Measurements from ENCODE around the gene ASIC5. TPM values are rescaled to one million over a fixed set of nuclear protein-coding genes. Genes with fewer than 3 reads are reported as not detected.

The ASIC5 gene
- total RNA-seq, 1 donor from 2014 or later = not detected

- Histone ChIP-seq H3K9me3 (ENCODE audit: insufficient read depth, low read depth, low read length) (no peaks in the 10 kb centered on the region), H3K79me2 (ENCODE audit: insufficient read depth, low read length) (no peaks in the 10 kb centered on the region), H3K4me1 (ENCODE audit: insufficient read depth, low read length) (peaks cover 12% of the 10 kb centered on the region), H3K9ac (ENCODE audit: low read length) (no peak overlapping the region), H4K20me1 (ENCODE audit: insufficient read depth, low read length) (no peaks in the 10 kb centered on the region), H3K36me3 (ENCODE audit: insufficient read depth, low read length) (no peaks in the 10 kb centered on the region), H3K4me2 (ENCODE audit: low read length) (no peak overlapping the region), H3K27ac (ENCODE audit: low read depth, low read length) (no peak overlapping the region), H3K27me3 (ENCODE audit: insufficient read depth, low read length) (no peaks in the 10 kb centered on the region), H3K4me3 (ENCODE audit: insufficient read depth, low read depth, low read length) (no peak overlapping the region), H2AFZ (ENCODE audit: low read depth, low read length) (no peak overlapping the region)
- TF ChIP-seq EZH2 (IDR thresholded peaks at IDR 0.05; ENCODE audit: insufficient read depth, low read length) = no peak
- TF ChIP-seq, protein P1, sequence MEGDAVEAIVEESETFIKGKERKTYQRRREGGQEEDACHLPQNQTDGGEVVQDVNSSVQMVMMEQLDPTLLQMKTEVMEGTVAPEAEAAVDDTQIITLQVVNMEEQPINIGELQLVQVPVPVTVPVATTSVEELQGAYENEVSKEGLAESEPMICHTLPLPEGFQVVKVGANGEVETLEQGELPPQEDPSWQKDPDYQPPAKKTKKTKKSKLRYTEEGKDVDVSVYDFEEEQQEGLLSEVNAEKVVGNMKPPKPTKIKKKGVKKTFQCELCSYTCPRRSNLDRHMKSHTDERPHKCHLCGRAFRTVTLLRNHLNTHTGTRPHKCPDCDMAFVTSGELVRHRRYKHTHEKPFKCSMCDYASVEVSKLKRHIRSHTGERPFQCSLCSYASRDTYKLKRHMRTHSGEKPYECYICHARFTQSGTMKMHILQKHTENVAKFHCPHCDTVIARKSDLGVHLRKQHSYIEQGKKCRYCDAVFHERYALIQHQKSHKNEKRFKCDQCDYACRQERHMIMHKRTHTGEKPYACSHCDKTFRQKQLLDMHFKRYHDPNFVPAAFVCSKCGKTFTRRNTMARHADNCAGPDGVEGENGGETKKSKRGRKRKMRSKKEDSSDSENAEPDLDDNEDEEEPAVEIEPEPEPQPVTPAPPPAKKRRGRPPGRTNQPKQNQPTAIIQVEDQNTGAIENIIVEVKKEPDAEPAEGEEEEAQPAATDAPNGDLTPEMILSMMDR (IDR thresholded peaks at IDR 0.05; ENCODE audit: insufficient read depth, low read depth, low read length) = no peak
- Mint-ChIP-seq H3K4me3 (ENCODE audit: unreplicated experiment) (no peak overlapping the region), H3K27ac (ENCODE audit: unreplicated experiment) (no peak overlapping the region), H3K27me3 (ENCODE audit: low read depth, unreplicated experiment) (no peaks in the 10 kb centered on the region), H3K9me3 (ENCODE audit: unreplicated experiment) (no peaks in the 10 kb centered on the region), H3K36me3 (ENCODE audit: low read depth, unreplicated experiment) (no peaks in the 10 kb centered on the region), H3K4me1 (ENCODE audit: low read depth, unreplicated experiment) (peaks cover 10% of the 10 kb centered on the region)
- no peak for FAIRE-seq
- no peak for DNase-seq (ENCODE audit: low read depth)
Observed at GRCh38 chr4:155909615-155910226, 43.6 kb upstream of the ASIC5 start.

GRCh38 chr4:155908187-155909139 lies 42.4 kb upstream of the ASIC5 start:
- DNase-seq (ENCODE audit: low read depth) (no peak), FAIRE-seq (no peak)
- H3K27ac ChIP-seq (ENCODE audit: low read depth, low read length) = no peak overlapping the region
- no peak overlapping the region for H2AFZ ChIP-seq (ENCODE audit: low read depth, low read length)
- H3K4me1 Mint-ChIP-seq (ENCODE audit: low read depth, unreplicated experiment) = peaks cover 10% of the 10 kb centered on the region
- H3K27ac Mint-ChIP-seq (ENCODE audit: unreplicated experiment) = no peak overlapping the region
- H3K9me3 Mint-ChIP-seq (ENCODE audit: unreplicated experiment) = no peaks in the 10 kb centered on the region
- H3K4me2 ChIP-seq (ENCODE audit: low read length) = no peak overlapping the region
- H3K4me3 Mint-ChIP-seq (ENCODE audit: unreplicated experiment) = no peak overlapping the region
- no peaks in the 10 kb centered on the region for H3K36me3 ChIP-seq (ENCODE audit: insufficient read depth, low read length)
- no peaks in the 10 kb centered on the region for H3K79me2 ChIP-seq (ENCODE audit: insufficient read depth, low read length)
- H3K4me3 ChIP-seq (ENCODE audit: insufficient read depth, low read depth, low read length) = no peak overlapping the region
- no peak overlapping the region for H3K9ac ChIP-seq (ENCODE audit: low read length)
- no peaks in the 10 kb centered on the region for H3K27me3 ChIP-seq (ENCODE audit: insufficient read depth, low read length)
- no peaks in the 10 kb centered on the region for H3K27me3 Mint-ChIP-seq (ENCODE audit: low read depth, unreplicated experiment)
- no peaks in the 10 kb centered on the region for H4K20me1 ChIP-seq (ENCODE audit: insufficient read depth, low read length)
- H3K9me3 ChIP-seq (ENCODE audit: insufficient read depth, low read depth, low read length) = no peaks in the 10 kb centered on the region
- H3K36me3 Mint-ChIP-seq (ENCODE audit: low read depth, unreplicated experiment) = no peaks in the 10 kb centered on the region
- peaks cover 12% of the 10 kb centered on the region for H3K4me1 ChIP-seq (ENCODE audit: insufficient read depth, low read length)
- TF ChIP-seq EZH2 (IDR thresholded peaks at IDR 0.05; ENCODE audit: insufficient read depth, low read length) = no peak
- TF ChIP-seq, protein P1 (IDR thresholded peaks at IDR 0.05; ENCODE audit: insufficient read depth, low read depth, low read length) = no peak

All from astrocyte (in vitro differentiated cells and primary cell).